HAP-1 (cell line): Measurements from ENCODE around the gene DOCK9.

Experiments used
- DNase-seq, 2 experiments: peaks; one replicate each; pipeline ENCODE4 v3.0.0-alpha.2; 2016 to 2020; ENCODE audit warnings: low spot score in 2 of 2
- H3K27me3 ChIP-seq: fragments of 250-450 bp; sonication (Bioruptor Pico); 2 replicates; pipeline ENCODE4 v1.5.1; 2020; ENCODE audit warnings: low read depth, mild to moderate bottlenecking, moderate library complexity
- H3K36me3 ChIP-seq: fragments of 250-450 bp; sonication (Bioruptor Pico); replicated peaks from 2 replicates; pipeline ENCODE4 v1.5.1; 2020; ENCODE audit warnings: mild to moderate bottlenecking
- H3K4me1 ChIP-seq: fragments of 250-450 bp; sonication (Bioruptor Pico); 2 replicates; pipeline ENCODE4 v1.5.1; 2020; ENCODE audit warnings: mild to moderate bottlenecking
- H3K4me3 ChIP-seq: fragments of 250-450 bp; sonication (Bioruptor Pico); 2 replicates; pipeline ENCODE4 v1.5.1; 2020; ENCODE audit warnings: mild to moderate bottlenecking, moderate library complexity
- H3K9me3 ChIP-seq: fragments of 250-450 bp; sonication (Bioruptor Pico); 2 replicates; pipeline ENCODE4 v1.5.1; 2020; ENCODE audit warnings: mild to moderate bottlenecking, moderate library complexity
- in situ Hi-C: fragments of 300-500 bp; cut with MboI; formaldehyde crosslinking; loops from 3 replicates; pipeline ENCODE4 v1.14.3; 2020; ENCODE audit warnings: low sequenced_read_pairs, inconsistent platforms, mixed read lengths

Gene DOCK9

GRCh38 chr13:98804336-98804855 lies 173.5 kb downstream of the DOCK9 start:
- Histone ChIP-seq H3K27me3 (no peaks in the 10 kb centered on the region), H3K4me3 (no peak overlapping the region), H3K4me1 (no peaks in the 10 kb centered on the region), H3K36me3 (no peaks in the 10 kb centered on the region), H3K9me3 (no peaks in the 10 kb centered on the region)
- DNase-seq: no peak
- in situ Hi-C loops: no loop called here

- DNase-seq: no peak
- Histone ChIP-seq H3K4me1 (no peaks in the 10 kb centered on the region), H3K4me3 (no peak overlapping the region), H3K27me3 (no peaks in the 10 kb centered on the region), H3K36me3 (no peaks in the 10 kb centered on the region), H3K9me3 (no peaks in the 10 kb centered on the region)
- in situ Hi-C loops: no loop called here
Measured at GRCh38 chr13:98803921-98804320, 173.9 kb downstream of the DOCK9 start.

GRCh38 chr13:98803111-98803561 lies 174.7 kb downstream of the DOCK9 start:
- in situ Hi-C loops: no loop called here
- no peaks in the 10 kb centered on the region for H3K4me1 ChIP-seq
- DNase-seq: no peak
- H3K36me3 ChIP-seq: no peaks in the 10 kb centered on the region
- H3K9me3 ChIP-seq: no peaks in the 10 kb centered on the region
- H3K27me3 ChIP-seq: no peaks in the 10 kb centered on the region
- H3K4me3 ChIP-seq: no peak overlapping the region

GRCh38 chr13:98802559-98802958 lies 175.3 kb downstream of the DOCK9 start:
- no peak for DNase-seq
- H3K9me3 ChIP-seq: no peaks in the 10 kb centered on the region
- H3K4me1 ChIP-seq: no peaks in the 10 kb centered on the region
- no peaks in the 10 kb centered on the region for H3K36me3 ChIP-seq
- in situ Hi-C loops: no loop called here
- H3K4me3 ChIP-seq: no peak overlapping the region
- no peaks in the 10 kb centered on the region for H3K27me3 ChIP-seq

- in situ Hi-C loops: no loop called here
- no peaks in the 10 kb centered on the region for H3K9me3 ChIP-seq
- no peak overlapping the region for H3K4me3 ChIP-seq
- H3K36me3 ChIP-seq: no peaks in the 10 kb centered on the region
- no peaks in the 10 kb centered on the region for H3K27me3 ChIP-seq
- no peaks in the 10 kb centered on the region for H3K4me1 ChIP-seq
- DNase-seq: no peak
Measured at GRCh38 chr13:98801626-98802418, 176.0 kb downstream of the DOCK9 start.

- Histone ChIP-seq H3K4me1 (no peaks in the 10 kb centered on the region), H3K36me3 (no peaks in the 10 kb centered on the region), H3K9me3 (no peaks in the 10 kb centered on the region), H3K27me3 (no peaks in the 10 kb centered on the region), H3K4me3 (no peak overlapping the region)
- no peak for DNase-seq
- in situ Hi-C loops: no loop called here
Measured at GRCh38 chr13:98800078-98800477, 177.8 kb downstream of the DOCK9 start.

GRCh38 chr13:98798849-98799645 lies 178.8 kb downstream of the DOCK9 start:
- Histone ChIP-seq H3K36me3 (no peaks in the 10 kb centered on the region), H3K4me1 (no peaks in the 10 kb centered on the region), H3K9me3 (no peaks in the 10 kb centered on the region), H3K4me3 (no peak overlapping the region), H3K27me3 (no peaks in the 10 kb centered on the region)
- in situ Hi-C loops: no loop called here
- no peak for DNase-seq

GRCh38 chr13:98797456-98797855 lies 180.4 kb downstream of the DOCK9 start:
- no peak overlapping the region for H3K4me3 ChIP-seq
- H3K4me1 ChIP-seq: no peaks in the 10 kb centered on the region
- H3K27me3 ChIP-seq: no peaks in the 10 kb centered on the region
- in situ Hi-C loops: no loop called here
- H3K9me3 ChIP-seq: no peaks in the 10 kb centered on the region
- H3K36me3 ChIP-seq: no peaks in the 10 kb centered on the region
- no peak for DNase-seq

- DNase-seq: no peak
- no peaks in the 10 kb centered on the region for H3K36me3 ChIP-seq
- no peak overlapping the region for H3K4me3 ChIP-seq
- no peaks in the 10 kb centered on the region for H3K9me3 ChIP-seq
- in situ Hi-C loops: no loop called here
- H3K27me3 ChIP-seq: no peaks in the 10 kb centered on the region
- H3K4me1 ChIP-seq: no peaks in the 10 kb centered on the region
Measured at GRCh38 chr13:98796798-98797197, 181.1 kb downstream of the DOCK9 start.

GRCh38 chr13:98796191-98796590 lies 181.7 kb downstream of the DOCK9 start:
- in situ Hi-C loops: no loop called here
- Histone ChIP-seq H3K4me1 (no peaks in the 10 kb centered on the region), H3K4me3 (no peak overlapping the region)

GRCh38 chr13:98795220-98795619 lies 182.6 kb downstream of the DOCK9 start:
- no peaks in the 10 kb centered on the region for H3K27me3 ChIP-seq
- H3K36me3 ChIP-seq: no peaks in the 10 kb centered on the region
- in situ Hi-C loops: no loop called here
- H3K4me1 ChIP-seq: no peaks in the 10 kb centered on the region
- H3K4me3 ChIP-seq: no peak overlapping the region
- H3K9me3 ChIP-seq: no peaks in the 10 kb centered on the region
- no peak for DNase-seq

More at GRCh38 chr13:98796191-98796590, 181.7 kb downstream of the DOCK9 start:
- DNase-seq: no peak
- no peaks in the 10 kb centered on the region for H3K27me3 ChIP-seq
- no peaks in the 10 kb centered on the region for H3K36me3 ChIP-seq
- H3K9me3 ChIP-seq: no peaks in the 10 kb centered on the region

- Histone ChIP-seq H3K36me3 (no peaks in the 10 kb centered on the region), H3K9me3 (no peaks in the 10 kb centered on the region), H3K4me3 (no peak overlapping the region), H3K4me1 (no peaks in the 10 kb centered on the region), H3K27me3 (no peaks in the 10 kb centered on the region)
- in situ Hi-C loops: no loop called here
- no peak for DNase-seq
Measured at GRCh38 chr13:98794498-98794897, 183.4 kb downstream of the DOCK9 start.

GRCh38 chr13:98792785-98793495 lies 184.9 kb downstream of the DOCK9 start:
- H3K36me3 ChIP-seq: no peaks in the 10 kb centered on the region
- no peak overlapping the region for H3K4me3 ChIP-seq
- H3K4me1 ChIP-seq: no peaks in the 10 kb centered on the region
- no peaks in the 10 kb centered on the region for H3K9me3 ChIP-seq
- no peak for DNase-seq
- H3K27me3 ChIP-seq: no peaks in the 10 kb centered on the region
- in situ Hi-C loops: no loop called here
